NCI-H82 (cell line): ENCODE measurements around the gene TREX2.

Source experiments
- DNase-seq: peaks from one replicate; lab custom pipeline; 2025; lab: John Stamatoyannopoulos, UW

TREX2 gene

GRCh38 chrX:153445856-153446635 lies at the start of gene TREX2:
Gene TREX2 (minus strand): TSS chrX:153446056. CDS start chrX:153445430, 626 bp downstream.
- no peak for DNase-seq

DNA sequence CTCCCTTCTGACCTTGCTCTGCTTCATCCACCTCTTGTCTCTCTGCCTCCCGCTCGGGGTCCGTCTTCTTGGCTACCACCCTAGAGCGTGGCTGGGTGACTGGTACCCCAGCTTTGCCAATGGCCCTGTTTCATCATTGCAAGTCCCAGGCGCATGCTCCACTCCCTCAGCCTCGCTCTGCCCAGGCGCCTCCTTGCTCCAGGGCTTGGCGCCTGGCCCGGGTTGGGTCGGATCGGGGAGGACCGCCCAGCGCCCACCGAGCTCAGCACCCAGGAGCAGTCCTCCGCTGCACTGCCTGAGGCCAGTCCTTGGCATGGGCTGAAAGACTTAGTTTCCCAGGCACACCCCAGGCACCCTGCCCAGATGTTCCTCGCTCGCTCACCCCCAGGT lies 49.5 kb upstream of the TREX2 start:
- DNase-seq, result no peak

DNA sequence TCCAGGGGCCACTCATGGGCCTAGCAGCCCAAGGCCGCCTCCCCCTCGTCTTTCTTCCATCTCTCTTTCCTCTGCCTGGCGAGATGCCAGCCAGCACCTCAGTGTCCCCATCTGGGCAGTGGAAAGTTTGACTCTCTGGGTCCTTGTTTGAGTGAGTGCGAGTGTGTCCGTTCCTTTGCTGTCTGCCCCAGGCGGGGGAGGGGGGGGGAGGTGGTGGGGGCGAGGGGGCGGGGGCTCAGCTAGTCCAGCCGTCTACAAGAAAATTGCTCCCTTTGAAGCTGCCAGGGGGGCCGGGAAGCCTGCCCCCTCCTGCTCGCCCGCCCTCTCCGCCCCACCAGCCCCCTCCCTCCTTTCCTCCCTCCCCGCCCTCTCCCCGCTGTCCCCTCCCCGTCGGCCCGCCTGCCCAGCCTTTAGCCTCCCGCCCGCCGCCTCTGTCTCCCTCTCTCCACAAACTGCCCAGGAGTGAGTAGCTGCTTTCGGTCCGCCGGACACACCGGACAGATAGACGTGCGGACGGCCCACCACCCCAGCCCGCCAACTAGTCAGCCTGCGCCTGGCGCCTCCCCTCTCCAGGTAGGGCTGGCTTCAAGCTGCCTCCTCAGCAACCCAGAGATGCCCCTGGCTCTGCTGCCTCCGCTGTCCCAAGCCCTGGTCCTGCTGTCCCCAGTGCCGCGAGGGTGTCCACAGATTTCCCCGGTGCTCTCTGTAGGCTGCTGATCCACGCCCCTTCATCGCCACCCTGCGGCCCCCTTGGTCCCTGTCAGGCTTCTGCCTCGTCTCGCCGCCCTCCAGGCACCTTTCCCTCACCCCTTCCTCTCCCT lies 48.9 kb upstream of the TREX2 start, which contains the start of gene BGN:
Gene BGN, plus strand, starts transcription at position 440 of the 821 bp plus-strand sequence. CDS start 9,652 bp downstream, outside the sequence.
- peak; percentile 68 for DNase-seq

GRCh38 chrX:153494061-153494460 lies 48.2 kb upstream of the TREX2 start:
- DNase-seq, result no peak

DNA sequence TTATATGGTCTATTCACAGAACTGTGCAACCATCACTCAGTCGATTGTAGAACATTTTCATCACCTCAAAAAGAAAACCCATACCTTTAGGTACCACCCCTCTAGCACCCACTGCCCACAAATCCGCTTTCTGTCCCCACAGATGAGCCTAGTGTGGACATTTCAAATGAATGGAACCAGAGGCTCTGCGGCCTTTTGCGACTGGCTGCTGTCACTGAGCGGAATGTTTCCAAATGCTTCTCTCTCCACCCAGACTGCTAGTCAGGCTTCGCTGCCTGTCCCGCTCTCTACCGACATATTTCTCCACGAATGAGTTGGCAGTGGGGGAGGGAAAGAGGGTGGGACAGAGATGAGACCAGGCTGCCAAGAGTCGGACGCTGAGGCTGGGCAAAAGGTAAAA lies 47.2 kb upstream of the TREX2 start:
- DNase-seq, result no peak

DNA sequence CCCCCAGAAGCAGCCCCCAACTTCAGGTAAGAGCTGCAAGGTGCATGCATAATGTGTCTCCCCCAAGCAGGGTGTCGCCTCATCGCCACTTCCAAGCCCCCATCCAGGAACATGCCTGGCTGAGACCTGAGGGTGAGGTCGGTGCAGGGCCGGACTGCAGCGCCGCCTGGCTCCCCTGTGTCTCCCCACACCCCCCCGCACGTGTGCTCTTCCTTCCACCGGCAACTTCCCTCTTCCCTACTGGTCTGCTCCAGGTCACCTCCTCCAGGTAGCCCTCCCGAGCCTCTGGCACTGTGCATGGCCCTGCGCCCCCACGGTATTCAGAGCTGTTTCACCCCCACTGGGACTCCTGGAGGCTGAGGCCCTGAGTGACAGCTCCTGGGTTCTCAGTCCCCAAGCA lies 46.7 kb upstream of the TREX2 start:
- DNase-seq, result no peak

GRCh38 chrX:153491918-153492317 lies 46.1 kb upstream of the TREX2 start:
- DNase-seq, result no peak

- DNase-seq, result no peak
These were observed 45.6 kb upstream of the TREX2 start for GRCh38 chrX:153491351-153491914.

- no peak for DNase-seq
These were observed 44.5 kb upstream of the TREX2 start for GRCh38 chrX:153490217-153490930.

GRCh38 chrX:153488231-153488914 lies 42.5 kb upstream of the TREX2 start:
- DNase-seq, result peak; percentile 28

DNA sequence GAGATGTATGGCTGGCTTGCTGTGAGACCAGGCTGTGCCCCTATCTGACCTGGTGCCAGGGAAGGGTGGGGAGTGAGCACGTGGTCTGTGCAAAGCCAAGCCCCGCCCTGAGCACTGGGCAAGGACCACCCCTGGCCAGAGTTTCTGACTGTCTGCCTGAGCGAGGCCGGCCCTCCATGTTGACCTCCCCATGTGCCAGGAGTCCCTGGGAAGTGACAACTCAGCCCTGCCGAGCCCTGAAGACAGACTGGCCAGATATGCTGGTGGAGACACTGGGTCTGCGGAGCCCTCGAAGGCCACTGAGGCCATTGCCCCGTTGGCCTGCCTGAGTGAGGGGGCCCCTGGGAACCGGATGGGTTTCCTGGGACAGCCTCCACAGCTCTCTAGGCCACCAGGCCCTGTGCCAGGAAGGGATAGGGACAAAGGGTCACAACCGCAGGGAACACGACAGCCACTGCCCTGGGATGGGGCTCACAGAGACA lies 41.8 kb upstream of the TREX2 start:
- DNase-seq, result no peak

GRCh38 chrX:153486171-153486570 lies 40.3 kb upstream of the TREX2 start:
- no peak for DNase-seq

GRCh38 chrX:153485396-153486080 lies 39.7 kb upstream of the TREX2 start:
- DNase-seq, result peak; percentile 58

- DNase-seq, result no peak
These were observed 36.6 kb upstream of the TREX2 start for GRCh38 chrX:153482376-153483015.

DNA sequence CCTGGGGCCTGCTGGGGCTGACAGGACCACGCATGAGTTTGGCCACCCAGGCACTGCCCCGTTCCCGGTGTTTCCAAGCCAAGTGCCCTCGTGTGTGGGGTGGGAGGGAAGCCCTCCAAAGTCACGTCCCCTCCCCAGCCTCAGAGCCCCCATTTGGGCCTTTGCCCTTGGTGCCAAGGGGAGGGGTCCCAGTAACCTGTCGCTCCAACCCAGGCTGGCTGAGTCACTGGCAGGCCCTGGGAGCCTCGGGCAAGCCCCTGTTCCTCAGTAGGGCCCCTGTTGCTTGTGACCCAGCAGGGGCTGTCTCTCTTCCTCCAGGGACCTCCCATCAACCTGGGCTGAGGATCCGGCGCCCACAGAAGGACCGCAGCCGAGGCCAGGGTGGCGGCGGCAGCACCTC lies 35.2 kb upstream of the TREX2 start:
- DNase-seq, result no peak

DNA sequence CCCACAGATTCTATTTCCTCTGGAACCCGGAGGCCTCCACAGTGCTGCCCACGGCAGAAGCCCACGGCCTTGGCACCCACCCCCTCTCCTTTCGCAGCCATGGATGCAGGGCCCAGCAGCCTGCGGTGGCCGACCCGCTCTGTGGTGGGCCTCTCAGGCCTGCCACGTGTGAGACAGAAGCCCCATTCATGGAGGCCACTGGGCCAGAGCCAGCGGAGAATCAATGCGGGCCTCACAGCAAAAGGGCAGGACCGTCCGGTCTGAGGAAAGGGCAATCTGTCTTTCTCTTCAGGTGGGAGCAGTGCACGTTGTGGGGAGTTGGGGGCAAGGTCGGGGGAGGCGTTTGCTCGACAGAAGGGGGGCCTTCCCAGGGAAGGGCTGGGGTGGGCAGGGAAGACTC lies 32.9 kb upstream of the TREX2 start:
- DNase-seq, result no peak

GRCh38 chrX:153477901-153478300 lies 32.0 kb upstream of the TREX2 start:
- DNase-seq, result no peak

DNA sequence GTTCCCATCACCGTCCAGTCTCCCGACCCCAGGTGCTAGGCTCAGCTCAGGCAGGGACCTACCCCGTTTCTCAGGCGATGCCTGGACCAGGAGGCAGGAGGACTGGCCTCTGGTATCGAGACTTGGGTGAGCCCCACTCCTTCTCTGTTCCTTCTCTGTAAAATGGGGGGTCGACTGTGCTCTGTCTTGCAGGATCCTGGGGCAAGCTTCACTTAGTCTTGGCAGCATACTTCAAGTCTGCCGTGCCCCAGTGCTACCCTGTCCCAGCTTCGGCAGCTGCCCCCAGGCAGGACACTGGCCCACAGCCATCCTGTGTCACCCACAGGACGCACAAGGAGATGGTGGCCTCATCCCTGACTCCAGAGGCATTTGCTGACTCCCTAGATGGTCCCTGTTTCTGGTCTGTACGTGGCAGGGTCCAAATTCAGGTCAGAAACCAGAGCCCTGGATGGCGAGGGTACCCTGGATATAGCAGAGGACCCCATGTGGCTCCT lies 31.6 kb upstream of the TREX2 start:
- DNase-seq, result no peak

DNA sequence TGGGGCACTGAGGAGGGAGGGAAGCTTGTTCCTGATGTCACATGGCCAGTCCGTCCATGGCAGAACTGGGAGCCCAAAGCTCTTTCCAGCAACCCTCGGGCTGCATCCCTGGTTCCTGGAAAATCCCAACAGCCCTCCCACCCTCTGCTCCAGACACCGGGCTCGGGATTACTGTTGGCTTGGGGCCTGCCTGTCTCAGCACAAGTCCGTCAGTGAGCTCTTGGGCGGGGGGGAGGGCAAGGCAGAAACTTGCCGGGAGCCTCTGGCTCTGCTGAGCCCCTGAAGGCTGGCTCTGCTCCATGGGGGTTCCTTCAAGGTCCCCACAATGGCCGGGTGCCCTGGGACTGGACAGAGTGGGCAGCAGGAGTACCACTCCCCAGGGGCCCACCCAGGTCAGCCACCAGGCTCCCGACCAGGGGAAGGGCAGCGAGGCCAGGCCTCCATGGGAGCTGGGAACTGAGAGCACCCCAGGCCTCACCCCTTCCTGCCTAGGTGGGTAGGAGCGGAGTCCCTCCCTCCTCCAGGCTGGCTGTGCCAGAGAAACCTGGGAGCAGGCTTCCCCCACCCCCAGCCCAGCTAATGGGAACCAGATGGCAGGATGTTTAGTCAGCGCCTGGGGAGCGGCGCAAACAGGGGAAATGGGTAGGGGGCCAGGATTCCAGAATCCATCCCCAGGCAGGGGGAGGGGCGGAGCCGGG lies 31.0 kb upstream of the TREX2 start:
- peak; percentile 86 for DNase-seq
